ENCODE results near the gene CD68. TPM values are rescaled to one million over a fixed set of nuclear protein-coding genes. Genes with fewer than 3 reads are reported as not detected.
"Not testable (repeated sequence)": the region's sequence is repeated elsewhere in the genome, so short reads cannot be mapped to it uniquely, and the experiment has no call there.

CD68 gene
- total RNA-seq, 2 donors from 2014 or later, result 55.5 to 87.3 TPM

- ATAC-seq (peak in 1 of 2 donors; percentile 2), DNase-seq (no peak)
- intact Hi-C loops (cut with DNase I), result no loop called here
Measured at GRCh38 chr17:7589891-7590691, 10.7 kb downstream of the CD68 start, which contains the start of gene SOX15. Gene SOX15, minus strand, starts transcription at chr17:7590094. Its CDS starts 418 bp downstream, at chr17:7589676.

- intact Hi-C loops (cut with DNase I), result no loop called here
Measured at GRCh38 chr17:7590743-7591142, 11.3 kb downstream of the CD68 start.

GRCh38 chr17:7591596-7591995 is 12.2 kb downstream of the CD68 start:
- intact Hi-C loops (cut with DNase I), result no loop called here
- DNase-seq (no peak), ATAC-seq (no peak)

More at GRCh38 chr17:7590743-7591142, 11.3 kb downstream of the CD68 start:
- peak in 1 of 2 donors; percentile 31 for ATAC-seq
- DNase-seq, result no peak

GRCh38 chr17:7592422-7593021 is 13.1 kb downstream of the CD68 start:
- DNase-seq (no peak), ATAC-seq (no peak)
- intact Hi-C loops (cut with DNase I), result no loop called here

GRCh38 chr17:7593296-7593695 is 13.9 kb downstream of the CD68 start:
- intact Hi-C loops (cut with DNase I), result no loop called here
- DNase-seq (no peak), ATAC-seq (no peak)

- ATAC-seq; DNase-seq; intact Hi-C loops (cut with DNase I): not testable (repeated sequence)
Measured at GRCh38 chr17:7597561-7597960, 18.1 kb downstream of the CD68 start.

GRCh38 chr17:7606280-7606679 is 26.8 kb downstream of the CD68 start:
- DNase-seq (no peak), ATAC-seq (peak; percentile 94)
- intact Hi-C loops (cut with DNase I), result no loop called here

GRCh38 chr17:7610641-7611040 is 31.2 kb downstream of the CD68 start:
- no peak for DNase-seq
- intact Hi-C loops (cut with DNase I), result no loop called here
- no peak for ATAC-seq

GRCh38 chr17:7611635-7612293 is 32.3 kb downstream of the CD68 start:
- ATAC-seq (no peak), DNase-seq (no peak)
- intact Hi-C loops (cut with DNase I), result no loop called here

- no peak for DNase-seq
- ATAC-seq, result no peak
- intact Hi-C loops (cut with DNase I), result no loop called here
Measured at GRCh38 chr17:7612294-7612640, 32.8 kb downstream of the CD68 start.

- ATAC-seq (no peak), DNase-seq (no peak)
- intact Hi-C loops (cut with DNase I), result no loop called here
Measured at GRCh38 chr17:7613769-7614424, 34.5 kb downstream of the CD68 start.

- ATAC-seq (peak; percentile 98 to 99), DNase-seq (peak; percentile 100)
- intact Hi-C loops (cut with DNase I), result no loop called here
Measured at GRCh38 chr17:7614425-7615264, 35.2 kb downstream of the CD68 start, which contains the start of gene FXR2. Gene FXR2, minus strand, starts transcription at chr17:7614897. Its CDS starts 365 bp downstream, at chr17:7614532.

- ATAC-seq (no peak), DNase-seq (no peak)
- intact Hi-C loops (cut with DNase I), result no loop called here
Measured at GRCh38 chr17:7615265-7615747, 35.9 kb downstream of the CD68 start.

GRCh38 chr17:7618608-7619007 is 39.2 kb downstream of the CD68 start:
- ATAC-seq, result no peak
- intact Hi-C loops (cut with DNase I), result no loop called here

GRCh38 chr17:7620835-7621234 is 41.4 kb downstream of the CD68 start:
- ATAC-seq, result no peak
- no peak for DNase-seq
- intact Hi-C loops (cut with DNase I), result no loop called here

More at GRCh38 chr17:7618608-7619007, 39.2 kb downstream of the CD68 start:
- no peak for DNase-seq

GRCh38 chr17:7623661-7624060 is 44.2 kb downstream of the CD68 start:
- intact Hi-C loops (cut with DNase I), result no loop called here
- DNase-seq (no peak), ATAC-seq (no peak)

- ATAC-seq; intact Hi-C loops (cut with DNase I): not testable (repeated sequence)
Measured at GRCh38 chr17:7625749-7626148, 46.3 kb downstream of the CD68 start.

GRCh38 chr17:7626307-7626706 is 46.9 kb downstream of the CD68 start:
- DNase-seq (no peak), ATAC-seq (no peak)
- intact Hi-C loops (cut with DNase I), result no loop called here

More at GRCh38 chr17:7625749-7626148, 46.3 kb downstream of the CD68 start:
- DNase-seq, result not testable (repeated sequence)

GRCh38 chr17:7626956-7627249 is 47.5 kb downstream of the CD68 start:
- DNase-seq (no peak), ATAC-seq (peak in 1 of 2 donors; percentile 0)
- intact Hi-C loops (cut with DNase I), result no loop called here

Data from left cardiac atrium (tissue), 4 donors.